Body of pancreas (tissue), 4 donors: ENCODE results near the gene IL17B. TPM values are rescaled to one million over a fixed set of nuclear protein-coding genes. Genes with fewer than 3 reads are reported as not detected.

Source experiments
- ATAC-seq: fragments of 150-250 bp; one replicate; pipeline ENCODE4 v1.9.1; 2016
- DNase-seq, 4 donors: peaks; one replicate each; pipeline ENCODE4 v3.0.0-alpha.2; 2019
- H3K27ac ChIP-seq, 4 donors: fragments of 200-600 bp; sonication (generic); 1 replicate in 3 of 4; 2 replicates in 1 of 4; pipeline versions ENCODE4 v1.5.1 to v1.6.1; 2016 to 2019; ENCODE audit warnings: mild to moderate bottlenecking in 1 of 4, mixed read lengths in 1 of 4, moderate library complexity in 1 of 4
- H3K27me3 ChIP-seq, 2 donors: fragments of 200-600 bp; sonication (generic); one replicate each; pipeline ENCODE4 v1.6.0; 2016; ENCODE audit warnings: mild to moderate bottlenecking in 1 of 2
- H3K36me3 ChIP-seq, 2 donors: fragments of 200-600 bp; sonication (generic); replicated peaks in 1 of 2; 2 replicates each; pipeline ENCODE4 v1.5.1; 2016; ENCODE audit warnings: low read depth in 2 of 2; ENCODE audit not compliant: insufficient read depth in 1 of 2
- H3K4me1 ChIP-seq: fragments of 200-600 bp; sonication (generic); one replicate; pipeline ENCODE4 v1.6.0; 2016
- H3K4me3 ChIP-seq, 2 donors: fragments of 200-600 bp; sonication (generic); 1 replicate in 1 of 2; 2 replicates in 1 of 2; pipeline ENCODE4 v1.5.1; 2016 to 2019
- H3K9me3 ChIP-seq, 3 donors: fragments of 200-600 bp; sonication (generic); 1 replicate in 2 of 3; 2 replicates in 1 of 3; pipeline ENCODE4 v1.5.1; 2016
- POLR2A ChIP-seq, 3 donors: fragments of 450-650 bp; IDR thresholded peaks; one replicate each; pipeline ENCODE4 v1.6.1; 2016; ENCODE audit warnings: antibody characterized with exemption in 3 of 3, mild to moderate bottlenecking in 2 of 3
- WGBS, 2 donors: methylation state at CpG; one replicate each; pipeline ENCODE4 v1.1.5; 2017; 5-methylcytosine and 5-hydroxymethylcytosine counted together
- intact Hi-C: fragments of 100-400 bp; cut with DNase I; formaldehyde crosslinking; loops from one replicate; pipeline ENCODE4 v1.15.1; 2023
- total RNA-seq, 2 donors: library from RNA; depleted of rRNA; stranded (reverse); fragments of >200 nt; gene quantifications; one replicate each; pipeline ENCODE4 v1.1.0, GENCODE V29; 2016
- TF ChIP-seq, protein P1 (sequence below), 7 experiments: fragments of 450-650 bp in 4 of 7; fragments of 200-600 bp in 3 of 7; sonication (generic) in 3 of 7; IDR thresholded peaks; one replicate each; pipeline ENCODE4 v1.5.1; 2016 to 2019; ENCODE audit warnings: antibody characterized with exemption in 7 of 7

The IL17B gene
- total RNA-seq, 2 donors from 2014 or later, result not detected

DNA sequence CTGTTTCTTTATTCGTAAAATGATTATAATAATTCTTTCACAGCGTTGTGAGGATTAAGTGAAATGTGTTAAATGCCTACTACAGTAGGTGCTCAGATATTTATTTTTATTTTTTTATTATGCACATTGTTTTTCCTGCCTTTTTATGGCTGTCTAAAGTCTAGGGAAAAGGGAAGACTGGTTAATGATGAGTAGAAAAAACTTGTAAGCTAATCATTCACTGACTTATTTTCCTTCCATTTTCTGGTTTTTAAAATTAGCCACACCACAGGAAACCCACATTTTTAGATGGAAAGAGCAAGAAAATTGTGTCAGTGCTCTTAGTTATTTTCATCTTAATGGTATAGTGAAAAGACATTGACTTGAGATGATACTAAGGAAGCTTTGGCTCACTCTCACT is 25.2 kb downstream of the IL17B start:
- DNase-seq (no peak), ATAC-seq (no peak)
- no peak for TF ChIP-seq POLR2A (IDR thresholded peaks at IDR 0.05)
- TF ChIP-seq, protein P1, sequence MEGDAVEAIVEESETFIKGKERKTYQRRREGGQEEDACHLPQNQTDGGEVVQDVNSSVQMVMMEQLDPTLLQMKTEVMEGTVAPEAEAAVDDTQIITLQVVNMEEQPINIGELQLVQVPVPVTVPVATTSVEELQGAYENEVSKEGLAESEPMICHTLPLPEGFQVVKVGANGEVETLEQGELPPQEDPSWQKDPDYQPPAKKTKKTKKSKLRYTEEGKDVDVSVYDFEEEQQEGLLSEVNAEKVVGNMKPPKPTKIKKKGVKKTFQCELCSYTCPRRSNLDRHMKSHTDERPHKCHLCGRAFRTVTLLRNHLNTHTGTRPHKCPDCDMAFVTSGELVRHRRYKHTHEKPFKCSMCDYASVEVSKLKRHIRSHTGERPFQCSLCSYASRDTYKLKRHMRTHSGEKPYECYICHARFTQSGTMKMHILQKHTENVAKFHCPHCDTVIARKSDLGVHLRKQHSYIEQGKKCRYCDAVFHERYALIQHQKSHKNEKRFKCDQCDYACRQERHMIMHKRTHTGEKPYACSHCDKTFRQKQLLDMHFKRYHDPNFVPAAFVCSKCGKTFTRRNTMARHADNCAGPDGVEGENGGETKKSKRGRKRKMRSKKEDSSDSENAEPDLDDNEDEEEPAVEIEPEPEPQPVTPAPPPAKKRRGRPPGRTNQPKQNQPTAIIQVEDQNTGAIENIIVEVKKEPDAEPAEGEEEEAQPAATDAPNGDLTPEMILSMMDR (IDR thresholded peaks at IDR 0.05), result no peak
- intact Hi-C loops, result no loop called here
- Histone ChIP-seq H3K4me3 (no peak overlapping the region), H3K4me1 (peaks cover 13% of the 10 kb centered on the region), H3K27me3 (no peaks in the 10 kb centered on the region), H3K9me3 (no peaks in the 10 kb centered on the region), H3K36me3 (peaks cover 0 to 28% of the 10 kb centered on the region in 2 donors), H3K27ac (no peak overlapping the region)
- 90 to 93% methylated on average over 2 of the region's 2 CpGs for WGBS, 2 donors

DNA sequence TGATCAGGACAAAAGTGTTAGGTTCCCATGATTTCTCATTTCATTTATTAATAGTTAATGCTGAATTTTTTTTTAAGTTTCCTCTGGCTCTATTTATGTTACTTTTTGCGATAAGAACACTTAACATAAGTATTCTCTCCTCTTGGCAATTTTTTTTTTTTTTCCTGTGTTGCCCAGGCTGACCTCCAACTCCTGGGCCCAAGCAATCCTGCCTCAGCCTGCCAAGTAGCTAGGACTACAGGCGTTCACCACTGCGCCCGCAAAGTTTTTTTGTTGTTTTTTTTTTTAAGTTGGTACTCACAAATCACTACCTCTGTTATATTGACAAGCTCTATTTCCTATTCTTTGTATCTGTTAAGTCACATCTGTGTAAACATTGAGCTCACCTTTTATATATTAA is 26.9 kb downstream of the IL17B start:
- DNase-seq, result no peak
- no peaks in the 10 kb centered on the region for H3K27me3 ChIP-seq
- H3K27ac ChIP-seq, result no peak overlapping the region
- no peak for TF ChIP-seq POLR2A (IDR thresholded peaks at IDR 0.05)
- TF ChIP-seq, protein P1 (IDR thresholded peaks at IDR 0.05), result no peak
- 83 to 90% methylated on average over 4 of the region's 4 CpGs for WGBS, 2 donors
- H3K36me3 ChIP-seq, result peaks cover 0 to 34% of the 10 kb centered on the region in 2 donors
- H3K4me3 ChIP-seq, result no peak overlapping the region
- H3K4me1 ChIP-seq, result peaks cover 2% of the 10 kb centered on the region
- ATAC-seq, result no peak
- no peaks in the 10 kb centered on the region for H3K9me3 ChIP-seq
- intact Hi-C loops, result no loop called here

DNA sequence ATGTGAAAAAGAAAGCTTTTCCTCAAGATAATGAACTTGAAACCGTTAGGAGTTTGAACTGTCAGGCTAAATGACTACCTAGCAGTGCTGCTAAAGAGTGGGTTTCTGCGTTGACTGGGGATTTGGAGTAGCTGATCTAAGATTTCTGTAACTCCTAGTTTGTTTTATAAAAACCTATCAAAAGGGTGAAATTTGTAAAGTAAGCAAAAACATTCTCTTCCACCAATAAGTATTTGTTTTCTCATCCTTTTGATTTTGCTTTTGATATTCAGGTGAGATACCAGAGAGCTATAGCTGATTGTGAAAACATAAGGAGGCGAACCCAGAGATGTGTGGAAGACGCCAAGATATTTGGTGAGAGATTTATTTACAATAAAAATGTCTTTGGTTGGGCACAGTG is 29.7 kb downstream of the IL17B start:
- Histone ChIP-seq H3K36me3 (peaks cover 0 to 34% of the 10 kb centered on the region in 2 donors), H3K9me3 (no peaks in the 10 kb centered on the region), H3K27ac (no peak overlapping the region), H3K4me1 (peaks cover 14% of the 10 kb centered on the region), H3K4me3 (no peak overlapping the region), H3K27me3 (no peaks in the 10 kb centered on the region)
- ATAC-seq, result no peak
- WGBS, 2 donors, result 82 to 95% methylated on average over 4 of the region's 4 CpGs
- TF ChIP-seq, protein P1 (IDR thresholded peaks at IDR 0.05), result no peak
- TF ChIP-seq POLR2A (IDR thresholded peaks at IDR 0.05), result no peak
- no peak for DNase-seq
- intact Hi-C loops, result no loop called here

DNA sequence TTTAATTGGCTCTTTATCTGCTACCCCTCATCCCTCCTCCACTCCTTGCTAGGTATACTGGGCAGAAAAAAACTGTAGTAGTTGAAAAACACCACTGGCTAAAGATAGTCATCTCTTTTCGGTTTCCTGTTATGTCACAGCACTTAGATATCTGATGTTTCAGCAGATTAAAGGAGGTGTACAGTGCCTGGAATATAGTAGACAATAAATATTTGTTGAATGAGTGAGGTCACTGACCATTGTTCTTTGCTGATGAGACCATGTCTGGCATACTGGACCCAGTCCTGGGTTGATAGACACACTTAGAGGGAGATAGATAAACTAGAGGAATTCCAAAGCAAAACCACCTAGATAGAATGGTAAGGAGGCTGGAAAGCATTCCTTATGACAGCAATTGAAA is 30.6 kb downstream of the IL17B start:
- intact Hi-C loops, result no loop called here
- no peak overlapping the region for H3K27ac ChIP-seq
- no peaks in the 10 kb centered on the region for H3K27me3 ChIP-seq
- no peak overlapping the region for H3K4me3 ChIP-seq
- peaks cover 17% of the 10 kb centered on the region for H3K4me1 ChIP-seq
- H3K9me3 ChIP-seq, result no peaks in the 10 kb centered on the region
- peaks cover 0 to 34% of the 10 kb centered on the region in 2 donors for H3K36me3 ChIP-seq
- ATAC-seq (no peak), DNase-seq (no peak)
- no peak for TF ChIP-seq POLR2A (IDR thresholded peaks at IDR 0.05)
- TF ChIP-seq, protein P1 (IDR thresholded peaks at IDR 0.05), result no peak
- 85 to 89% methylated on average over 1 of the region's 1 CpG for WGBS, 2 donors

DNA sequence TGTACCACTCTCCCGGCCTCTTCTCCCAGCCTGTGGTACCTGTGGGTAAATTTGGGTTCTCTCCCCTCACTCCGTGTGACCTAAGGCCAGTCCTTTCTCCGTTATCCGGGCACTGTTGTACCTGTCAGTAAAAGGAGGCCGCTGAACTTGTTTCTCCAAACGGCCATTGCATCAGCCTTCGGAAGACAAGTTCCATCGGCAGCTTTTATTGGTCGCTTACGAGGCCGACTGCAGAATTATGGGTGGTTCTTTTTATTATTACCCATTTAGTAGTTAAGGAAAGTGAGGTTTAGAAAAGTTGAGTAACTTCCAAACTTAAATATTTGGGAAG is 33.2 kb downstream of the IL17B start:
- 2 to 6% methylated on average over 11 of the region's 11 CpGs for WGBS, 2 donors
- intact Hi-C loops, result no loop called here
- Histone ChIP-seq H3K36me3 (peaks cover 0 to 22% of the 10 kb centered on the region in 2 donors), H3K4me3 (peak overlapping the region; percentile 66 to 72), H3K27me3 (no peaks in the 10 kb centered on the region), H3K4me1 (peaks cover 17% of the 10 kb centered on the region), H3K9me3 (no peaks in the 10 kb centered on the region), H3K27ac (peak overlapping the region; percentile 21 to 81 (median 61))
- TF ChIP-seq, protein P1 (IDR thresholded peaks at IDR 0.05), result no peak
- no peak for TF ChIP-seq POLR2A (IDR thresholded peaks at IDR 0.05)
- peak; percentile 4 for ATAC-seq
- no peak for DNase-seq
